ENCODE results near the gene LIMA1. TPM values are rescaled to one million over a fixed set of nuclear protein-coding genes. Genes with fewer than 3 reads are reported as not detected.
A peak's percentile ranks its signal among the peaks of the same experiment; 100 is the strongest.
"Not testable (repeated sequence)": the region's sequence is repeated elsewhere in the genome, so short reads cannot be mapped to it uniquely, and the experiment has no call there.

Gene LIMA1
- total RNA-seq, 4 donors from 2014 or later, result 151 to 259 (median 243) TPM

DNA sequence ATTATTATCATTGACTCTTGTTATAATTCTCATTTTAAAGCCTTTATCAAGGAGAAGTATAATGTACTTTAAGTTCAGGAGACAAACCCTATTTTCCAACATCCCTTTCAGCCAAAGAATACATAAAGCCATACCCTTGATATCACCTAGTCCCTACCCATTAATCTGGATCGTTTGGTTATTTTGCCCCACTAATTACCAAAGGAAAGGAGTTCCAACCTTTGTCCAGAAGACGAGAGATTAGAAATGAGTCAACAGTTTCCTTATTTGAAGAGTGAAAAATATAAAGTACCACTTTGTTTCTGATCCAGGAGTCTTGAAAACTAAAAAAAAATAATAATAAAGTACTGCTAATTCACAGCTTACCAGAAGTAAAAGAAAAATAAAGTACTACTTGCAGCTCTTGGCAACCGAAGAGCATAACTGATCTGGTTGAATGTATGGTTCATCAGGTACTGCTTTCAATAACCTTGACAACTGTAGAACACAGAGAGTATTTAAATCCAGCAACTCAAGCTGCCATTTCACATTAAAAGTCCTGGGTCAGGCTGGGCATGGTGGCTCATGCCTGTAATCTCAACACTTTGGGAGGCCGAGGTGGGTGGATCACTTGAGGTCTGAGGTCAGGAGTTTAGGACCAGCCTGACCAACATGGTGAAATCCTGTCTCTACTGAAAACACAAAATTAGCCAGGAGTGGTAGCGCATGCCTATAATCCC lies 33.7 kb downstream of the LIMA1 start:
- 59% methylated on average over 3 to 5 of the region's 5 CpGs for WGBS, 2 donors (ENCODE audit: low coverage in 1 of 2)
- no peaks in the 10 kb centered on the region for H3K36me3 ChIP-seq
- no peaks in the 10 kb centered on the region for H3K9me3 ChIP-seq
- no peak for TF ChIP-seq POLR2A (IDR thresholded peaks at IDR 0.05)
- intact Hi-C loops (cut with DNase I; ENCODE audit: low total_unique reads) (no loop called here), in situ Hi-C loops (cut with MboI; ENCODE audit: low pct_ligation_motif_present in 1 of 4, low pct_unique_long_range_greater_than_20kb in 1 of 4, low sequenced_read_pairs in 3 of 4) (no loop called here)
- H3K27me3 ChIP-seq, result no peaks in the 10 kb centered on the region
- H3K27ac ChIP-seq, result peak overlapping the region; percentile 81 to 85 (median 84)
- H3K4me3 ChIP-seq, result no peak overlapping the region
- DNase-seq, result no peak
- H3K4me1 ChIP-seq, result peaks cover 23 to 92% (median 60%) of the 10 kb centered on the region in 4 donors

DNA sequence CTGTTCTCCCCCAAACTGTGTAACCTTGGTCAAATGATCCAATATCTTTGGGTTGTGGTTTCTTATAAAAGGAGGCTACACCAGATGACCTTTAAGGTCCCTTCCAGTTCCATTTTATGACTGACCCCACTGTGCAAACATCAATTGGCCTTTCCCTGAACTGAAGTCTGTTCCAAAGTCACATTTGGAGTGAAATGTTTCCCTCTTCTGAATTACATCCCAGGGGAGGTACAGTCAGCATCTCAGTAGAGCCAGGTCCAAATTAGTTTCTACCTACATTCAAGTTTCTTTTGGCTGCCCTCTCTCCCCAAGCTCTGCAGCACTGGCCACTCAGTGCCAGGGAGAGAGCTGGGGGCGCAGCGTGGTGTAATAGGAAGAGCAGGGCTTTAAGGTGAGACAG lies 34.4 kb downstream of the LIMA1 start:
- peak overlapping the region; percentile 81 to 85 (median 84) for H3K27ac ChIP-seq
- intact Hi-C loops (cut with DNase I; ENCODE audit: low total_unique reads), result no loop called here
- WGBS, 2 donors (ENCODE audit: low coverage in 1 of 2), result 63 to 90% methylated on average over 2 of the region's 2 CpGs
- peaks cover 23 to 92% (median 58%) of the 10 kb centered on the region in 4 donors for H3K4me1 ChIP-seq
- TF ChIP-seq EP300 (IDR thresholded peaks at IDR 0.05; ENCODE audit: low read depth) (no peak), POLR2AphosphoS5 (IDR thresholded peaks at IDR 0.05) (no peak), POLR2A (IDR thresholded peaks at IDR 0.05) (no peak)
- TF ChIP-seq, protein P1, sequence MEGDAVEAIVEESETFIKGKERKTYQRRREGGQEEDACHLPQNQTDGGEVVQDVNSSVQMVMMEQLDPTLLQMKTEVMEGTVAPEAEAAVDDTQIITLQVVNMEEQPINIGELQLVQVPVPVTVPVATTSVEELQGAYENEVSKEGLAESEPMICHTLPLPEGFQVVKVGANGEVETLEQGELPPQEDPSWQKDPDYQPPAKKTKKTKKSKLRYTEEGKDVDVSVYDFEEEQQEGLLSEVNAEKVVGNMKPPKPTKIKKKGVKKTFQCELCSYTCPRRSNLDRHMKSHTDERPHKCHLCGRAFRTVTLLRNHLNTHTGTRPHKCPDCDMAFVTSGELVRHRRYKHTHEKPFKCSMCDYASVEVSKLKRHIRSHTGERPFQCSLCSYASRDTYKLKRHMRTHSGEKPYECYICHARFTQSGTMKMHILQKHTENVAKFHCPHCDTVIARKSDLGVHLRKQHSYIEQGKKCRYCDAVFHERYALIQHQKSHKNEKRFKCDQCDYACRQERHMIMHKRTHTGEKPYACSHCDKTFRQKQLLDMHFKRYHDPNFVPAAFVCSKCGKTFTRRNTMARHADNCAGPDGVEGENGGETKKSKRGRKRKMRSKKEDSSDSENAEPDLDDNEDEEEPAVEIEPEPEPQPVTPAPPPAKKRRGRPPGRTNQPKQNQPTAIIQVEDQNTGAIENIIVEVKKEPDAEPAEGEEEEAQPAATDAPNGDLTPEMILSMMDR (IDR thresholded peaks at IDR 0.05), result no peak
- in situ Hi-C loops (cut with MboI; ENCODE audit: low pct_ligation_motif_present in 1 of 4, low pct_unique_long_range_greater_than_20kb in 1 of 4, low sequenced_read_pairs in 3 of 4), result no loop called here
- no peaks in the 10 kb centered on the region for H3K36me3 ChIP-seq
- no peaks in the 10 kb centered on the region for H3K27me3 ChIP-seq
- DNase-seq, result no peak
- no peaks in the 10 kb centered on the region for H3K9me3 ChIP-seq
- H3K4me3 ChIP-seq, result no peak overlapping the region

DNA sequence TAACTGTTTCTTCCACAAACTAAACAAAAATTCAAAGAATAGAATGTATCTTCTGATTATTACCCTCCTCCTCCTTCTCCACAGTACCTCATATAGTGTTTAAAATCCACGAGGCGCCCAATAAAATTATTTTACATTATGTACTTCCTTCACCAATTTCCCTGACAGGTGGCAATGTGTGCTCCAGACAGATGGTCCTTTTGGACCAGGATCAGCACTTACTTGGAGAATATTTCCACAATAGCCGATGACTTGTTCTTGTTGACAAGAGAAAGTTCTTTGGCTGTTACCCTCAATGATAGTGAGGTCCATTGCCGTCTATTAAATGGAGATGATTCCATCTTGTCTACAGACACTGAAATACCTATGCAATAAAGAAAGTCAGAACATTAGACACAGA lies 34.9 kb downstream of the LIMA1 start:
- Histone ChIP-seq H3K27me3 (no peaks in the 10 kb centered on the region), H3K36me3 (no peaks in the 10 kb centered on the region), H3K4me3 (no peak overlapping the region), H3K27ac (peak overlapping the region; percentile 81 to 85 (median 84)), H3K9me3 (no peaks in the 10 kb centered on the region), H3K4me1 (peaks cover 23 to 92% (median 57%) of the 10 kb centered on the region in 4 donors)
- no peak for DNase-seq
- TF ChIP-seq POLR2AphosphoS5 (IDR thresholded peaks at IDR 0.05), result no peak
- TF ChIP-seq EP300 (IDR thresholded peaks at IDR 0.05; ENCODE audit: low read depth), result no peak
- TF ChIP-seq POLR2A (IDR thresholded peaks at IDR 0.05), result no peak
- TF ChIP-seq, protein P1 (IDR thresholded peaks at IDR 0.05), result no peak
- WGBS, 2 donors (ENCODE audit: low coverage in 1 of 2), result 45 to 65% methylated on average over 4 of the region's 4 CpGs
- intact Hi-C loops (cut with DNase I; ENCODE audit: low total_unique reads), result no loop called here
- in situ Hi-C loops (cut with MboI; ENCODE audit: low pct_ligation_motif_present in 1 of 4, low pct_unique_long_range_greater_than_20kb in 1 of 4, low sequenced_read_pairs in 3 of 4), result no loop called here

DNA sequence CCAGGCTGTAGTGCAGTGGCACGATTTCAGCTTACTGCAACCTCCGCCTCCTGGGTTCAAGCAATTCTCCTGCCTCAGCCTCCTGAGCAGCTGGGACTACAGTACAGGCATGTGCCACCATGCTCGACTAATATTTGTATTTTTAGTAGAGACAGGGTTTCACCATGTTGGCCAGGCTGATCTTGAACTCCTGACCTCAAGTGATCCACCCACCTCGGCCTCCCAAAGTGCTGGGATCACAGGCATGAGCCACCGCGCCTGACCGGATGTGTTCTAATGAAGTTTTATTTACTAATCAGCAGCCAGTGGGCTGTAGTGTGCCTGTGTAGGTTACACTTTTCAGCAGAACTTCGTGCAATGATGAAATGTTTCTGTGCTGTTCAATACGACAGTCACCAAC lies 35.7 kb downstream of the LIMA1 start:
- H3K9me3 ChIP-seq; H3K4me3 ChIP-seq; in situ Hi-C loops (cut with MboI; ENCODE audit: low pct_ligation_motif_present in 1 of 4, low pct_unique_long_range_greater_than_20kb in 1 of 4, low sequenced_read_pairs in 3 of 4); H3K36me3 ChIP-seq; H3K27me3 ChIP-seq; DNase-seq; intact Hi-C loops (cut with DNase I; ENCODE audit: low total_unique reads): not testable (repeated sequence)
- 58 to 62% methylated on average over 5 to 9 of the region's 9 CpGs for WGBS, 2 donors (ENCODE audit: low coverage in 1 of 2)
- Histone ChIP-seq H3K4me1 (peaks cover 23 to 92% (median 58%) of the 10 kb centered on the region in 4 donors), H3K27ac (peak overlapping the region; percentile 81 to 85 (median 84))

DNA sequence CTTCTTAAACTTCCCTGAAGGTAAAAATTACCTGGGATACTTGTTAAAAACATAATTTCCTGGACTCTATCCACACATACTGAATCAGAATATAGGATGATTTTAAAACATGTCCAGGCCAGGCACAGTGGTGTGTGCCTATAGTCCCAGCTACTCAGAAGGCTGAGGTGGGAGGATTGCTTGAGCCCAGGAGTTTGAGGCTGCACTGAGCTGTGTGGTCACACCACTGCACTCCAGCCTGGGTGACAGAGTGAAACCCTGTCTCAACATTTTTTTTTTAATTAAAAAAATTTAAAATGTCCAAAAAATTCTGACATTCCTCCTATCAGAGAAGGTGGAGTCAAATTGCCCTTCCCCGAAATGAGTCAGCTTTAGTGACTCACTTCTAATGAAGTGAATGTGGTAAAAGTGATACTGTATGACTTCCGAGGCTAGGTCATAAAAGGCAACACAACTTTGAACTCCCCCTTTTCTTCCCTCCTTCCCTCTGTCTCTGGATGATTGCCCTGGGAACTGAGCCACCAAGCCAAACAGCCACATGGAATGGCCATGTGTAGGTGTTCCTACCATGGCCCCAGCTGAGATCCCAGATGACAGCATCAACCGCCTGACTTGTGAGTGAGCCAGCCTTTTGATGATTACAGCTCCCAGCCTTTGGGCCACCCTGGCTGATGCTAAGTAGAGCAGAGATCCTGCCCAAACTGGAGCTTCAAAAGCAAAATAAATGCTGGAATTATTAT lies 36.3 kb downstream of the LIMA1 start:
- H3K27ac ChIP-seq, result peak overlapping the region; percentile 81 to 85 (median 84)
- TF ChIP-seq POLR2A (IDR thresholded peaks at IDR 0.05), result no peak
- TF ChIP-seq EP300 (IDR thresholded peaks at IDR 0.05; ENCODE audit: low read depth), result no peak
- TF ChIP-seq POLR2AphosphoS5 (IDR thresholded peaks at IDR 0.05), result peak; percentile 42 to 84 (median 69)
- H3K27me3 ChIP-seq, result no peaks in the 10 kb centered on the region
- H3K4me1 ChIP-seq, result peaks cover 23 to 94% (median 60%) of the 10 kb centered on the region in 4 donors
- intact Hi-C loops (cut with DNase I; ENCODE audit: low total_unique reads) (no loop called here), in situ Hi-C loops (cut with MboI; ENCODE audit: low pct_ligation_motif_present in 1 of 4, low pct_unique_long_range_greater_than_20kb in 1 of 4, low sequenced_read_pairs in 3 of 4) (no loop called here)
- H3K9me3 ChIP-seq, result no peaks in the 10 kb centered on the region
- H3K36me3 ChIP-seq, result no peaks in the 10 kb centered on the region
- peak; percentile 88 for DNase-seq
- WGBS, 2 donors (ENCODE audit: low coverage in 1 of 2), result 18 to 23% methylated on average over 2 to 3 of the region's 3 CpGs
- no peak overlapping the region for H3K4me3 ChIP-seq

Data from transverse colon (tissue), 4 donors.